ENCODE measurements around the gene FAM81B. TPM values are rescaled to one million over a fixed set of nuclear protein-coding genes. Genes with fewer than 3 reads are reported as not detected.
A peak's percentile ranks its signal among the peaks of the same experiment; 100 is the strongest.

Gene FAM81B
- total RNA-seq, 1 experiment from 2014 or later = not detected

- TF ChIP-seq CTCF (IDR thresholded peaks at IDR 0.05; ENCODE audit: unreplicated experiment) = no peak
- H3K36me3 Mint-ChIP-seq (ENCODE audit: insufficient read depth, unreplicated experiment) = no peaks in the 10 kb centered on the region
- CTCF ChIA-PET = interaction anchor here (0.5 to 0.7 kb wide), 3 partner anchors 103 to 684 kb away, joined by 3 to 5 read pairs (median 3); no protein-coding TSS in a partner anchor
- no TSS peak for BruUV-seq (replicated peaks)
- intact Hi-C loops (cut with micrococcal nuclease) = no loop called here
- H3K4me1 Mint-ChIP-seq (ENCODE audit: insufficient read depth, unreplicated experiment) = peaks cover 10% of the 10 kb centered on the region
- H3K27me3 Mint-ChIP-seq (ENCODE audit: insufficient read depth, unreplicated experiment) = no peaks in the 10 kb centered on the region
- POLR2A ChIA-PET = no interaction called here
- no peaks in the 10 kb centered on the region for H3K9me3 Mint-ChIP-seq (ENCODE audit: unreplicated experiment)
- H3K4me3 Mint-ChIP-seq (ENCODE audit: unreplicated experiment) = no peak overlapping the region
- no peak overlapping the region for H3K27ac Mint-ChIP-seq (ENCODE audit: low read depth, unreplicated experiment)
- DNase-seq (ENCODE audit: unreplicated experiment) = no peak
These were observed 56.8 kb downstream of the FAM81B start for GRCh38 chr5:95447961-95448360.

- ChIA-PET CTCF (no interaction called here), POLR2A (no interaction called here)
- Mint-ChIP-seq H3K36me3 (ENCODE audit: insufficient read depth, unreplicated experiment) (no peaks in the 10 kb centered on the region), H3K27me3 (ENCODE audit: insufficient read depth, unreplicated experiment) (no peaks in the 10 kb centered on the region), H3K9me3 (ENCODE audit: unreplicated experiment) (no peaks in the 10 kb centered on the region), H3K4me3 (ENCODE audit: unreplicated experiment) (no peak overlapping the region), H3K27ac (ENCODE audit: low read depth, unreplicated experiment) (no peak overlapping the region), H3K4me1 (ENCODE audit: insufficient read depth, unreplicated experiment) (peaks cover 10% of the 10 kb centered on the region)
- intact Hi-C loops (cut with micrococcal nuclease) = no loop called here
- DNase-seq (ENCODE audit: unreplicated experiment) = no peak
- BruUV-seq (replicated peaks) = no TSS peak
- no peak for TF ChIP-seq CTCF (IDR thresholded peaks at IDR 0.05; ENCODE audit: unreplicated experiment)
These were observed 57.6 kb downstream of the FAM81B start for GRCh38 chr5:95448789-95449188.

GRCh38 chr5:95449460-95449859 lies 58.3 kb downstream of the FAM81B start:
- ChIA-PET POLR2A (no interaction called here), CTCF (no interaction called here)
- Mint-ChIP-seq H3K4me1 (ENCODE audit: insufficient read depth, unreplicated experiment) (peaks cover 10% of the 10 kb centered on the region), H3K9me3 (ENCODE audit: unreplicated experiment) (no peaks in the 10 kb centered on the region), H3K27ac (ENCODE audit: low read depth, unreplicated experiment) (no peak overlapping the region), H3K27me3 (ENCODE audit: insufficient read depth, unreplicated experiment) (no peaks in the 10 kb centered on the region), H3K4me3 (ENCODE audit: unreplicated experiment) (no peak overlapping the region), H3K36me3 (ENCODE audit: insufficient read depth, unreplicated experiment) (no peaks in the 10 kb centered on the region)
- intact Hi-C loops (cut with micrococcal nuclease) = no loop called here
- DNase-seq (ENCODE audit: unreplicated experiment) = peak; percentile 5
- no peak for TF ChIP-seq CTCF (IDR thresholded peaks at IDR 0.05; ENCODE audit: unreplicated experiment)
- BruUV-seq (replicated peaks) = no TSS peak

DNA sequence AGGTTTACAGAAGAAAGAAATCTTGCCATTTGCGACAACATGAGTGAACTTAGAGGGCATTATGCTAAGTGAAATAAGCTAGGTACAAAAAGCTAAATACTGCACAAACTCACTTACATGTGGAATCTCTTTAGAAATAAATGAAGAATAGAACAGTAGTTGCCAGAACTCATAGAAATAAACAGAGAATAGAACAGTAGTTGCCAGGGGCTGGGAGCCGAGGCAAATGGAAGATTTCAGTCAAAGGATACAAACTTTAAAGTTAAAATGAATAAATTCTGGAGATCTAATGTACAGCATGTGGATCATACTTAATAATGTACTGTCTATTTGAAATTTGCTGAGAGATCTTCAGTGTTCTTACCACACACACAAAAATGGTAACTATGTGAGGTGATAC lies 63.4 kb downstream of the FAM81B start:
- TF ChIP-seq CTCF (IDR thresholded peaks at IDR 0.05; ENCODE audit: unreplicated experiment) = no peak
- no peak overlapping the region for H3K27ac Mint-ChIP-seq (ENCODE audit: low read depth, unreplicated experiment)
- H3K27me3 Mint-ChIP-seq (ENCODE audit: insufficient read depth, unreplicated experiment) = no peaks in the 10 kb centered on the region
- DNase-seq (ENCODE audit: unreplicated experiment) = no peak
- CTCF ChIA-PET = interaction anchor here (0.5 kb wide), 1 partner anchor 640 kb away, joined by 3 read pairs; no protein-coding TSS in a partner anchor
- H3K9me3 Mint-ChIP-seq (ENCODE audit: unreplicated experiment) = no peaks in the 10 kb centered on the region
- BruUV-seq (replicated peaks) = no TSS peak
- peaks cover 10% of the 10 kb centered on the region for H3K36me3 Mint-ChIP-seq (ENCODE audit: insufficient read depth, unreplicated experiment)
- no peaks in the 10 kb centered on the region for H3K4me1 Mint-ChIP-seq (ENCODE audit: insufficient read depth, unreplicated experiment)
- no peak overlapping the region for H3K4me3 Mint-ChIP-seq (ENCODE audit: unreplicated experiment)
- POLR2A ChIA-PET = no interaction called here
- intact Hi-C loops (cut with micrococcal nuclease) = no loop called here
